ENCODE data around the gene ARL13B.

- TF ChIP-seq FOXM1 (IDR thresholded peaks at IDR 0.05; ENCODE audit: borderline replicate concordance) (no peak), ELF4 (IDR thresholded peaks at IDR 0.05) (no peak), SP1 (IDR thresholded peaks at IDR 0.05) (no peak), FOXA1 (IDR thresholded peaks at IDR 0.05) (no peak), SUZ12 (IDR thresholded peaks at IDR 0.05) (no peak), BHLHE40 (IDR thresholded peaks at IDR 0.05; ENCODE audit: borderline replicate concordance) (no peak), TARDBP (IDR thresholded peaks at IDR 0.05) (no peak), NFRKB (IDR thresholded peaks at IDR 0.05) (no peak), FOXK2 (IDR thresholded peaks at IDR 0.05) (no peak), HDGF (IDR thresholded peaks at IDR 0.05; ENCODE audit: borderline replicate concordance) (no peak), ARNT (IDR thresholded peaks at IDR 0.05) (no peak)
Measured at GRCh38 chr3:93989241-93989640, 9.3 kb downstream of the ARL13B start.

Measured in HEK293T (cell line).